GM19463 (cell line): ENCODE measurements around the gene MOCS2.
"Not testable (repeated sequence)": the region's sequence is repeated elsewhere in the genome, so short reads cannot be mapped to it uniquely, and the experiment has no call there.

Source experiments
- ATAC-seq: cut with Tn5 transposase; IDR thresholded peaks from one replicate; pipeline ENCODE4 v1.9.1; 2021; ENCODE audit warnings: mild to moderate bottlenecking, moderate library complexity; ENCODE audit not compliant: unreplicated experiment

Gene MOCS2, protein sequence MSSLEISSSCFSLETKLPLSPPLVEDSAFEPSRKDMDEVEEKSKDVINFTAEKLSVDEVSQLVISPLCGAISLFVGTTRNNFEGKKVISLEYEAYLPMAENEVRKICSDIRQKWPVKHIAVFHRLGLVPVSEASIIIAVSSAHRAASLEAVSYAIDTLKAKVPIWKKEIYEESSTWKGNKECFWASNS

GRCh38 chr5:53109443-53110127 lies at the start of gene MOCS2:
MOCS2 (minus strand) TSS chr5:53109757; CDS start chr5:53107174, 2,583 bp downstream.
- ATAC-seq: peak; percentile 94

GRCh38 chr5:53151713-53152458 lies 42.3 kb upstream of the MOCS2 start:
- ATAC-seq: no peak

DNA sequence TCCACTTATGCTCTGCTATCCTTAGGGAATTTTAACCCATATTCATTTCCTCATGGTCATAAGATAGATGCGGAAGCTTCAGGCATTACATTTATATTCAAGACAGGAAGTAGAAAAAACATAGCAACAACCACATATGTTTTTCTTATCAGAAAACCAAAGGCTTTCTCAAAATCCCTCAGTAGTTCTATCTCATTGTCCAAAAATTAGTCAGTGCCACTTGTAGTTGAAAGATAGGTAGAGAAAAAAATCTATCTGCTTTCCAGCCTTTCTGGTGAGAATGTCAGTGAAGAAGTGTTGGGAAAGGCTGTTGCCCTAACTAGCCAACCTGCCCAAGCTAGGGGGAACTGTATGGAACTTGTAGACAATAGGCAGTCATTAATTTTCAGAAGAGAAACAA lies 23.5 kb upstream of the MOCS2 start:
- ATAC-seq: no peak

DNA sequence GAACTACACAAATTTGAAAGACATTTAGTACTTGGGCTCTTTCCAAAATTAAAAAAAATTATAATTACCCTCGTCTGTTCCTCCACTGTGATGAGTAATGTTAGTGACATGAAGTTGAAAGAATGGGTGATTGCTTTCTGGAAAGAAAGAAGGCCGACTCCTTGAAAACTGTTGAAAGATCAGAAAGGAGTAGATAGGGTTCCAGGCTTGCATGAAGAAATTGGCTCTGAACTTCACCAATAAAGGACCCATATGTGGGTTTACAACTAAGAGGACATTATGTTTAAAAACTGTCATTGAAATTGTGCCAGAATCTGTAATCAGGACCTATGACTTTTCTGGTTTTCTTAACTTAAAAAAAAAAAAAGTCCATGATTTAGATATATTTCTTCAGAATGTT lies 20.7 kb upstream of the MOCS2 start:
- ATAC-seq: no peak

DNA sequence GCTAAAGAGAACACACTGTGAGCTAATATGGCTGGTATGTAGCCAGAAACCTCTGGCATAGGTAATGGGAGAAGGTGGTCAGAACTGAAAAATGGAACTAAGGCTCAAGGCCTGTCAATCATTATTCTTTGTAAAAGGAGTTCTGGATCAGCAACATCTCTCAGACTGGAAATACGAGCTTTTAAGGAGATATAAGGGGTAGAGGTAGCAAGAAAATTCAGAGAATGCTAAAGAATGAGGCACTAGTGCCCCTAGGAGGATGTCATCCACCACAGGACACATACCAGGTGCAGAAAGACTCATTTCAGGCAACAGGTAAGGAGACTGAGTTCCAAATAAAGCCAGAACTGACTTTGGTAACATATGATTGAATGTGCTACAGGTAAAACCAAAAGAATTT lies 18.9 kb upstream of the MOCS2 start:
- no peak for ATAC-seq

DNA sequence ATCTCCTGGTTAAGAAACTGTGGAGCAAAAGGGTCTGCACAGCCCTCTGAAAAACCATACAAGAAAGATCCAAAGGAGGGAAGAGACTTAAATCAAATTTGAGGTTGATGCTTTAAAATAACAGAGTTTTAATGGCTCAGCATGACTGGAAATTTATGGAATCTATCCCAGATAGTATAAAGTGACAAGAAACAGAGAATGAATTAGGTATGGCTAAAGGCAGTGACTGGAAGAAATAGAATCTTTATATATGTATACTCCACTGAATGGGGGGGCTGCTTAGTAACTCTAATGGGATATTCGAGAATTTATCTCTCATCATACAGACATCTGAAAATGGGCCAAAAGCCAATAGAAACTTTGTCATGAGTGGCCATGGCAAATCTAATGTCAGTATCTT lies 17.6 kb upstream of the MOCS2 start:
- no peak for ATAC-seq

DNA sequence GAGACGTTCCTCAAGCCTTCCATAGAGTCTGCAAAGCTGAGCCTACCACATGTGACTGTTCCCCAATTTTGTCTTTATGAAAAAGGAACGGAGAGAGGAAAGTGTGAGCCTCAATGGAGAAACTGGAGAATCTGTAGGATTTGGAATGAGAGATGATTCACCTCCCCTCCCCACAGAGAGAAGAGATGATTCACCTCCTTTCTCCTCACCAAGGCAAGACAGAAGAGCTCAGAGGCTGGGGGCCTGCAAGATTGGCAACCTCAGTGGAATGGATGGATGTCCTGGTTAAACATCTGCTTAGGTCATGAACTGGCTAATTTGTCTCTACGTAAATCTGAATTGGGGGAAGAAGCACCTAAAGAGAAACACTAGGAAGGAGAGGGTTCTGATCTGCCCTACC lies 17.0 kb upstream of the MOCS2 start:
- ATAC-seq: no peak

GRCh38 chr5:53123702-53124101 lies 14.1 kb upstream of the MOCS2 start:
- ATAC-seq: no peak

DNA sequence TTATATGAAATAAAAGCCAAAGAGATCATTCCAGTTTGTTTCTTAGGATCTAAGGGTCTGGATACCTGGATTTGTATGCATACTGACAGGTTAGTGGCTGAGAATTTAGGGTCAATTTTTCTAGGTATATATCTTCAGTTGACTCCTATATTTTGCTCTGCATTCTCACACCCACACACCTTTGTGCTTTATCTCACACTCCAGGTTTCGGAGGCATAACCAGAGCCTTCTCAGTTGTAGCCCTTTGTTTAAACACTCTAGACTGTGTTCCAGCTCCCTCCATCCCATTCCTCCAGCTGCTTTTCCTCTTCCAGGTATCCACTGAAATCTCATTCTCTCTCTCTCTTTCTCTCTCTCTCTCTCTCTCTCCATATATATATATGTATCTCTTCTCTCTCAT lies 10.6 kb upstream of the MOCS2 start:
- no peak for ATAC-seq

DNA sequence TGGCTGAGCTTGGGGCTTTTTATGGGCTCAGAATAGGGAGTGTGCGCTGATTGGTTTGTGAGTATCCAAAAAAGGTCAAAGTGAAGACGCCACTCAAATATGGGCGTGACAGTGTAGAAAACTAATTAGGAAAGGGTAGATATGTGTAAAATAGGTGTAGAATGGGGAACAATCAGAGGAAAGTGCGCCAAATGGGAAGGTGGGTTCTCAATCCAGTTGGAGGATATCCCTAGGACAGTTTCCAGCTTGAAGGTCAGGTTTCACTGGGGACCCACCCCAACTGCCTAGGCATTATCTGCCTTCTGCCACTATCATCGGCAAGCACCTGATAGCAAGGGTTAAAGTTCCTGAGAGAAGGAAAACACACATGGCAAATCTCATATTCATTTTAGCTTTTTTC lies 9.3 kb upstream of the MOCS2 start:
- no peak for ATAC-seq

GRCh38 chr5:53116597-53116996 lies 7.0 kb upstream of the MOCS2 start:
- no peak for ATAC-seq

GRCh38 chr5:53114988-53115387 lies 5.4 kb upstream of the MOCS2 start:
- ATAC-seq: no peak

- no peak for ATAC-seq
Observed at GRCh38 chr5:53113947-53114346, 4.4 kb upstream of the MOCS2 start.

DNA sequence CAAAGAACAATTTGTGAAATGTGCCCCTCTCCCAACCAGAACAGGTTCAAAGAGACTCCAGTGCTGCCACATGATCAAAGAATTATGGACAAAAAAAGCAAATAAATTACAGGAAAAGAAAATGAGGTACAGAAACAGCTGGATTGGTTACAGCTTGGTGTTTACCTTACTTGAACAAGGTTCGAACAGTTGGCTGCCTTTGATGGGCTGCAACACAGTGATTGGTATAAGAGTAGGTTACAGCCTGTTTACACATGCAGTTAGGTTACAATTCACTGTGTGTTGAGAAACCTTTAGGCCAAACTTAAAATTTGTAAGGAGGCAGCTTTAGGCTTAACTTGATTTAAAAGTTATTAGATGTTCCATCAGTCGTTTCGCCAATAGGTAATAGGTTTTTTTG lies 3.4 kb upstream of the MOCS2 start:
- ATAC-seq: no peak

DNA sequence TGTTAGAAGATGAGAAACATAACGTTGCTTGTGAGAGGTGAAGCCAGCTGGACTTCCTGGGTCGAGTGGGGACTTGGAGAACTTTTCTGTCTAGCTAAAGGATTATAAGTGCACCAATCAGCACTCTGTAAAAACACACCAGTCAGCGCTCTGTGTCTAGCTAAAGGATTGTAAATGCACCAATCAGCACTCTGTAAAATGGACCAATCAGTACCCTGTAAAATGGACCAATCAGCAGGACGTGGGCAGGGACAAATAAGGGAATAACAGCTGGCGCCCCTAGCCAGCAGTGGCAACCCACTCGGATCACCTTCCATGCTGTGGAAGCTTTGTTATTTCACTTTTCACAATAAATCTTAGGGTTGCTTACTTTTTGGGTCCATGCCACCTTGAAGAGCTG lies 2.8 kb upstream of the MOCS2 start:
- ATAC-seq: not testable (repeated sequence)

DNA sequence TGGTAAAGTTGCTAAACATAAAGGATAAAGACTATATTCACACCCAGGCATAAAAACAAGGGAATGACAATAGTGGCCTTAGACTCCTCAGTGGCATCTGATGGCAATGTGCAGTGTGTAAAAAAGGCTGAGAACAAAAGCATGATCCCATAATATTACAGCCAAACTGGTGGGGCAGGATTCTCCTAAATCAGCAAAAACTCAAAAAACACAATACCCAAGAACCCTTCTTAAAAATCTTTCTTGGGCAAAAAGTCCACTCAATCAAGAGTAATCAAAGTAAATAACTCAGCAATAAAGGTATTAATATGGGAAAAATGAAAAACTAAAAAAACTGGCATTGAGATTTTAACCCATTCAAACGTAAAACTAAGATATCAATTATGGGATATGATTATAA lies 1.6 kb upstream of the MOCS2 start:
- ATAC-seq: no peak

DNA sequence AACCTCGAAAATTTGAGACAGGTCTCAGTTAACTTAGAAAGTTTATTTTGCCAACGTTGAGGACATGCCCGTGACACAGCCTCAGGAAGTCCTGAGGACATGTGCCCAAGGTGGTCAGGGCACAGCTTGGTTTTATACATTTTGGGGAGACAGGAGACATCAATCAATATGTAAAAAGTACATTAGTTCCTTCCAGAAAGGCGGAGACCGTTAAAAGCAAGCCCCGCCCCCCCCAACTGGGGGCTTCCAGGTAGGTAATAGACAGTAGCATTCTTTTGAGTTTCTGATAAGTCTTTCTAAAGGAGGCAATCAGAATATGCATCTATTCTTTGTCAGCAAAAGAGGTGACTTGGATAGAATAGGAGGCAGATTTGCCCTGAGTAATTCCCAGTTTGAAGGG lies 599 bp upstream of the MOCS2 start:
- ATAC-seq: peak; percentile 1

- ATAC-seq: peak; percentile 4
Observed at GRCh38 chr5:53109056-53109442, 508 bp downstream of the MOCS2 start.

DNA sequence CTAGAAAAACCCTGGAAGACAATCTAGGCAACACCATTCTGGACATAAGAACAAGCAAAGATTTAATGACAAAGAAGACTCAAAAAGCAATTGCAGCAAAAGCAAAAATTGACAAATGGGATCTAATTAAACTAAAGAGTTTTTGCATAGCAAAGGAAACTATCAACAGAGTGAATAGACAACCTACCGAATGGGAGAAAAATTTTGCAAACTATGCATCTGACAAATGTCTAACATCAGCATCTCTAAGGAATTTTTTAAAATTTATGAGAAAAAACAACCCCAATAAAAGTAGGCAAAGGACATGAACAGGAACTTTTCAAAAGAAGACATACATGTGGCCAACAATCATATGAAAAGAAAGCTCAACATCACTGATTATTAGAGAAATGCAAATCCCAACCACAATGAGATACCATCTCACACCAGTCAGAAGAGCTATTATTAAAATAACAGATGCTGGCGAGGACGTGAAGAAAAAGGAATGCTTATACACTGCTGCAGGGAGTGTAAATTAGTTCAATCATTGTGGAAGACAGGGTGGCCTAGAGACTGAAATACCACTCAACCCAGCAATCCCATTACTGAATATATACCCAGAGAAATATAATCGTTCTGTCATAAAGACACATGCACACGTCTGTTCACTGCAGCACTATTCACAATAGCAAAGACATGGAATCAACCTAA lies 3.8 kb downstream of the MOCS2 start:
- ATAC-seq: no peak

DNA sequence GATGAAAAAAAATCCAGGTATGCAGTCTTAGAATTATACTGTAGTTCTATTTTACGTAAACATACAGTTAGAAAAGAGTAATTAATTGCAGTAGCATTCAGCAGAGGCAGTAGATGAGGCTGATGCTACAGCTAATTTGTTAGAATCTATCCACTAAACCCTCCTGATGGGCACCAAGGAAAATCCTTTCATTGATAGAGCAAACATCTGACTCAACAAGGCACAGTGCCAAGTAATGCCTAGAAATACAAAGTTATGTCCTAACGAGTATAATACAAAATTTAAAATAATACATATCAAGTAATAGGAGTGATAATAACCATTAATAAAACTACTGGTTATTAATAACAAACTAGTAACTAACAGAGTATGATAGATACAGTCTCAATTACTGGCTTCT lies 9.0 kb downstream of the MOCS2 start:
- no peak for ATAC-seq

DNA sequence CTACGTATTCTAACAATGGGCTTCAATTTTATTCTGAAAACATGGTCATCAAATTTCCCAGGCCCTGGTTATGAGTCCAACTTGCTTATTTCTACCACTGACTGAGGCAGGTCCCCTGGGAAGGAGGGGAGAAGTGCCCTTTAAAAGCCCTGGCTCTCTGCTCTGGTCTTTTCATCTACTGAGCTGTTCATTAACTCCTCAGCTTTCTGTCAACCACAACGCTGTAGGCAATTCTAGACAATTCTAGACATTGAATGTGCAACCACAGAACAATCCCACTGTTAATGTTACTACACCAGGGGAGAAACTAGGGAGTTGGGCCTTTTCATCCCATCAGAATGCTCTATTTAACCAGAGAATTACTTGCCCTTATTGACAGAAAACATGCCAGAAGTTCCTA lies 10.0 kb downstream of the MOCS2 start:
- peak; percentile 53 for ATAC-seq
